CD4-positive, alpha-beta T cell treated with Interleukin-12 subunit alpha and Interleukin-12 subunit beta, for 1 hour (primary cell): ENCODE measurements around the gene PMS1.
"Not testable (repeated sequence)": the region's sequence is repeated elsewhere in the genome, so short reads cannot be mapped to it uniquely, and the experiment has no call there.

Source experiments
- DNase-seq: peaks from one replicate; pipeline ENCODE4 v3.0.0-alpha.2; 2020

PMS1 gene

DNA sequence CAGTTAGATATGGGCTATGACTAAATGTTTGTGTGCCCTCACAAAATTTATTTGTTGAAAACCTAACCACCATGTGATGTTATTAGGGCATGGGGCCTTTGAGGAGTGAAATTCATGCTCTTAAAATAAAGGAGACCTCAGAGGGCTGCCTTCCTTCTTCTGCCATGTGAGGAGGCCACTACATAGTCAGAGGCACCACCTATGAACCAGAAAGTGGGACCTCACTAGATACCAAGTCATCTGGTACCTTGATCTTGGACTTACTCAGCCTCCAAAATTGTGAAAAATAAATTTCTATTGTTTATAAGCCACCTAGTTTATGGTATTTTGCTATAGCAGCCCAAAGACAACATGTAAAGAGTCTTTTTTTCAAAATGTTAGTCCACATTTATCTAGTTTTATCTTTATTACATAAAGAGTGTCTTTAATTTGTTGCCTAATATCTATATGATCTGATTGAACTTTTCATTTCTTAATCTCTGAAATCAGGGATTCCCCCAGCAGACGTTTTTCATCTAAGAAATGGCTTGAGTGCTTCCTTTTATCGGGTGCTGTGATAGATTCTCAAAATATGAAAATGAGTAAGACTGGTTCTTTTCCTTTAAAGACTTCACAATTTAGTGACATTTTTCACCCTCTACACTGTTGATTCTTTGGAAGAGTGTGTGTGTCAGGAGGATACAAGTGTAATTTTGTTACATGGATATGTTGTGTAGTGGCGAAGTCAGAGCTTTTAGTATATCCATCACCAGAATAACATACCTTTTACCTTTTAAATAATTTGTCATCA is 34.2 kb downstream of the PMS1 start:
- DNase-seq, result no peak

DNA sequence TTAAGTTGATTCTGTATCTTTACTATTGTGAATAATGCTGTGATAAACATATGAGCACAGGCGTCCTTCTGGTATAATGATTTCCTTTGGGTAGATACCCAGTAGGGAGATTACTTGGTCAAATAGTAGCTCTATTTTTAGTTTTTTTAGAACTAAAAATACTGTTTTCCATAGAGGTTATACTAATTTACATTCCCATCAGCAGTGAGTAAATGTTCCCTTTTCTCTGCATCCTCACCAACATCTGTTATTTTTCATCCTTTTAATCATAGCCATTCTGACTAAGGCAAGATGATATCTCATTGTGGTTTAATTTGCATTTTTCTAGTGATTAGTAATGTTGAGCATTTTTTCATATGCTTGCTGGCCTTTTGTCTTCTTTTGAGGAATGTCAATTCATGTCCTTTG is 35.1 kb downstream of the PMS1 start:
- no peak for DNase-seq

DNA sequence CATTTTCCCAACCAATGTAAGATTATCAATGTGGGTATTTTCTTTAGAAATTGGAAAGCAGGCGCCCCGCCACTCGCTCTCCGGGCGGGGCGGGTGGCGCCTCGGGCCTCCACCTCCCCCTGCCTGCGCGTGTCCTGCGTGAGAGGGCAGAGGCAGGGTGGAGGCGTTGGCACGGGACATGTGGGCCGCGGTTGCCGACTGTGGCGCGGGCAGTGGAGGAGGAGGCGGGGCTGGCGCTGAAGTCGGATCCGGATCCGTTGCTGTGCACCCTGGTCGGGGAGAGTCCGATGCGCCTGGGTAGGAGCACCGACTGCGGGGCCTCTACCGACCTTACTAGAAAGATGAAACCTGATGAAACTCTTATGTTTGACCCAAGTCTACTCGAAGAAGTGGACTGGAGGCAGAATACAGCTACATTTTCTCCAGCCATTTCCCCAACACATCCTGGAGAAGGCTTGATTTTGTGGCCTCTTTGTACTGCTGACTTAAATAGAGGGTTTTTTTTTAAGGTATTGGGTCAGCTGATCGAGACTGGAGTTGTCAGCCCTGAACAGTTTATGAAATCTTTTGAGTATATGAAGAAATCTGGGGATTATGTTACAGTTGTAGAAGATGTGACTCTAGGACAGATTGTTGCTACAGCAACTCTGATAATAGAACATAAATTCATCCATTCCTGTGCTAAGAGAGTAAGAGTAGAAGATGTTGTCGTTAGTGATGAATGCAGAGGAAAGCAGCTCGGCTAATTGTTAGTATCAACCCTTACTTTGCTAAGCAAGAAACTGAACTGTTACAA is 37.9 kb downstream of the PMS1 start:
- no peak for DNase-seq

DNA sequence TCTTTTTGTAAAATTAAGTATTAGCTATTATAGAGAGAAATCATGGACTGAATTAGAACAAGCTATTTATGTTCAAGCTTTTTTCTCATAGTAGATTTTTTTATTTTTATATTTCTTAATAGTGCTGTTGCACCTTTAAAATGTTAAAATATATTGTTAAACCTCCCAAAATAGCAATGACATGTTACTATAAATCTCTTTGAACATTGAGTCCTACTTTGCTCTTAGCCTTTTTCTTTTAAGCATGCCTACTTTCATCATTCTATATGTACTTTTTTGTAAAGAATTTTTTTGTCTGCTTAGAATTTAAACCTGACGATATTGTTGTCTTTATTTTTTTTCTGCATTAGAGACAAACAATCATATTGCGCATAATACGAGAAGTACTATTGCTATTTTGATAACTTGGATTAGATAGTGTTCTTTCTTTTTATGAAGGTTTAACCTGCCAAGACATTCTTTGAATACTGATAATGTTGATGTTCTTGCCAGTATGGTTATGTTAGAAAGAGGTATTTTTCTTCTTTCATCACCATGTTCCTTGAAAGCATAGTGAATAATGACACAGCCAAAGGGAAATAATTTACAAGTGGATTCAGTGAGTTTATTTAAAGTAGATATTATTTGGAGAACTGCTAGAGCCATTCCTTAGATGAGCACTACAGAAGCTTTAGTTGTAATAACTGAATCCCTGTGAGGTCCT is 40.6 kb downstream of the PMS1 start:
- DNase-seq, result no peak

DNA sequence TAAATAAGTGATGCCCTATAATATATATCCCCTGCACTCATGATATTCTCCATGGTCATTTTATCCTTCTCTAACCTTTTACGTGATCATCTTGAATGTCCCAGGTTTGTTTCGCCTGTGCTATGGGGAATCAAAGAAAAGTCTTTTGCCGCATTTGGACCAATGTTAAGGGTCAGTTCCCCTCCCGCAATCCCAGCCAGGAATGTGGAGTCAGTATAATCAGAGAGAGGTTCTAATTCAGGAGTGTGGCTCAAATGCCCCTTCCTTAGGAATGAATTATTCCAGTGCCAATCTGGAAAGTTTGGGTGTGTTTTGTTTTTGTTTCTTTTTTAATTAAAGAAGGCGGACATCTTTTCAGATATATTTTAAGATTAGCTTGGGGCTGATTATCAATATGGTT is 41.8 kb downstream of the PMS1 start:
- DNase-seq, result no peak

DNA sequence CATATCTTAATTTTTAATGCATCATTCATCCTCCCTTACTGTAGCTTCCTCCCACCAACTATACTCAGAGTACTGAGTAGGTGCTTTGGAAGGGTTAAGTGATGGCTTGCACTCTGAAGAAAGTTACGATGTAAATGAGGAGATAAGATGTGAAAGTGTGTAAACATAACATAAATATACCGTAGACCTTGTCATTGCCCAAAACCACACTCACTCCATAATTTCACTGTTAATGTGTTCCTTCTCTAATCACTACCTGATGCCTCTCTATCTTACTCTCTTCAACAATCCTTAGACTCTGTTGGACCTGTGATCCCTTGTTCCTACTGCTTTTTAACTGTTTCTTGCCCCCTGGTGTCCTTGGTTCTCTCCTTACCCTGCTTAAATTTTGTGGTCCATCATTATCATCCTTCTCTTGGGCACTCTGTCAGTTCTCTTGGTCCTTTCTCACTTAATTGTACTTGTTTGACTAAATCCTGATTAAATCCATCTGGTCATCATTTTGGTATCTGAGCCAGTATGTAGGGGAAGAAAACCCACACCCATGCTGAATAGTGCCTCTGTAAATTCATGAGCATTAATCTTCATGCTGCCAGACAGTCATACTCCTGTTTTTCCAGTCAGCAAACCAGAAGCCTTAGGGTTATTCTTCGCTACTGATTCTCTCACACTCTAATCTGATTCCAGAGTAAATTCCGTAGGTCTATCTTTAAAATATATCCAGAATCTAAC is 45.0 kb downstream of the PMS1 start:
- no peak for DNase-seq

DNA sequence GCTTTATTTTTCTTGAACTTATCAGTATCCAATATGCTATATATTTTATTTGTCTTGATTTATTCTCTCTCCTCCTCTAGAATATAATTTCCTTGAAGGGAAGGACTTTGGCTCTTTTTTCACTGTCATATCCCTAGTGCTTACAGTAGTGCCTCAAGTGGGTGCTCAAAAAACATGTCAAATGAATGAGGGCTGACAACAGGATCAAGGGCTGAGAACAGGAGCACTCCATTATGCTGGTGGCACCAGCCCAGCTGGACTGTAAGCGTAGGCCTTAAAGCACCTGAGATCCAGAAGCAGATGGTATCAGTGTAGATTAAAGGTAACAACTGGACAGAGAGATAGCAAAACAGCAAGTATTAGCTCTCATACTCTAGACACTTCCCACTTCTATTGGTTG is 46.3 kb downstream of the PMS1 start:
- no peak for DNase-seq

DNA sequence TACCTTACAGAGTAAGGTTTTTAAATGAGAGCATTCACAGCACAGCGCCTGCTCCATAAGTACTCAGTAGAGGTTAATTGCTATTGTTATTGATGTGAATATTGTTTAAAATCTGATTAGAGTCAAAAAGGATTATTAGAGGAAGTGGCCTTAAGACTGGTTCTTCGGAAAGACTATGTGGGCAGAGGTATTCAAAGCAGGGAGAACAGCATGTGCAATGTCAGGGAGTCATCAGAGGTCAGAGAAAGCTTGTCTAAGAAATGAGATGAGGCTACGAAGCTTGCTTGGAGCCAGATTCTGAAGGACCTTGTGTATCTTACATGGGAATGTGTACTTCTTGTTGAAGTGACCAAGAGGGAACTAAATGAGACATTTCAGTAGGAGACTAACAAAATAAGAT is 49.8 kb downstream of the PMS1 start:
- DNase-seq, result no peak

DNA sequence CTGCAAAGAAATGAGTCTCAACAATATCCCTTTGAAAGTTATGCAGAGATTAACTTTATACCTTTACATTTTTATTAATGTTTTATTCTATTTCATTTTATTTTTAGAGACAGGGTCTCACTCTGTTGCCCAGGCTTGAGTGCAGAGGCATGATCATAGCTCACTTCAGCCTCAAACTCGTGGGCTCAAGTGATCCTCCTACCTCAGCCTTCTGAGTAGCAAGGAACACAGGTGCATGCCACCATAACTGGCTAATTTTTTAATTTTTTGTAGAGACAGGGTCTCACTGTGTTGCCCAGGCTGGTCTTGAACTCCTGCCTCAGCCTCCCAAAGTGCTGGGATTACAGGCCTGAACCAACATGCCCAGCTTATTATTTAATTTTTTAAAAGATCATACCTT is 50.4 kb downstream of the PMS1 start:
- DNase-seq, result not testable (repeated sequence)

DNA sequence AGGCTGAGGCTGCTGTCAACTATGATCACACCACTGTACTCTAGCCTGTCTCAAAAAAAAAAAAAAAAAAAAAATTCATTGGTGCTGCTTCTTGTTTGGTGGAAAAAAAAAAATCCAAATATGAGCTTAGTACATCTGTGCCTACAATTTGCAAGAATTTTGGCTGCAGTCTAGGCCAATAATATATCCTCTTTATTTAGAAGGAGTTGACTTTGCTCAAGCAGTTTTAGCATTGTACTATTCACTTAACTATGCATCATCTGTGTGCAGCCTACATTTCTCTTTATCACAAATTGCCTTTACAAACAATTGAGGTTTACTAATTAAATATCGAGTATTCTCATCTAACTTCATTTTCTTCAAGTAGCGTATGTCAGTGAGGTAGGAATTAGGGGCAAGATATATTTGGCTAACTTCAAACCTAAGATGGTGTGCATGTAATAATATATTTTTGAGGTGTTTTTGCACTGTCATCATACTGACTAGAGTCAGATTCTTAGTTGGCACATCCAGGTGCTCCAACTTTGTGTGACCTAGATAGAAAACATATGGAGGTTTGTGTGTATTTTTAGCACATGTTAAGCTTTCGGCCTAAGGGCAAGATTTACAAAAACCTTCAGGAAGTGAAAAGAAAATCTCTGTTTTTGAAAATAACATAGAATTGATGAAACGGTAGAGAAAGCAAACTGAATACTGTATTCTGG is 51.8 kb downstream of the PMS1 start:
- DNase-seq, result no peak

DNA sequence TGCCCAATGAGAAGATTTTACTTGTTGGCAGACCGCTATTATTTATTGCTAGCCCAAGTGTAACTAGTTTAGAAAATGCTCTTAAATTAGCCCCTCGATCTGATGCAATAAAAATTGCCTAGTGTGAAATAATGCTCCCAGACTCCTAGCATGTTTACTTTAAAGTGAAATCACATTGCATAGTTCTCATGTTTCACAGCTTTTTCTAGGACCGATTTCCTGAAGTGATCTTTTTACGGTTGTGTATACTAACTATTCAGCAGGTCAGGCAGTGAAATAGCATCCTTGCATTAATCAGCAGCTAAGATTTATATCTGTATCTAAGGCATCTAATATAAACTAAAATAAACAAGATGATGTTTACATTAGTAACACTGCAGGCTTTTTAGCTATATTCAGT is 52.4 kb downstream of the PMS1 start:
- no peak for DNase-seq

DNA sequence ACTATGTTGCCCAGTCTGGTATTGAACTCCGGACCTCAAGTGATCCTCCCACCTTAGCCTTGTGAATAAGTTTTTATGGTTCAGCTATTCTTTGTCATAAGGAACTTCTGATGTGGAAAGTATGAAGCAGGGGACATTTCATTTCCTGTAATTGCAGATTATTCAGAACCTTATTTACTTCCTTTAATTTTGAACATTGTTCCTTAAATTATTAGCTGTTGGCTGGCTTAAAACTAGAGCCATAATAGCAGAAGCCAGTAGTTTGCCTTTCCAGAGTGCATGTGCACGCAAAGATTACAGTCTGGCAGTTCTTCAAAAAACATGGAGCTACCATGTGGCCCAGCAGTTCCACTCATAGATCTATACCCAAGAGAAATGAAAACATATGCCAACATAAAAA is 53.1 kb downstream of the PMS1 start:
- no peak for DNase-seq

DNA sequence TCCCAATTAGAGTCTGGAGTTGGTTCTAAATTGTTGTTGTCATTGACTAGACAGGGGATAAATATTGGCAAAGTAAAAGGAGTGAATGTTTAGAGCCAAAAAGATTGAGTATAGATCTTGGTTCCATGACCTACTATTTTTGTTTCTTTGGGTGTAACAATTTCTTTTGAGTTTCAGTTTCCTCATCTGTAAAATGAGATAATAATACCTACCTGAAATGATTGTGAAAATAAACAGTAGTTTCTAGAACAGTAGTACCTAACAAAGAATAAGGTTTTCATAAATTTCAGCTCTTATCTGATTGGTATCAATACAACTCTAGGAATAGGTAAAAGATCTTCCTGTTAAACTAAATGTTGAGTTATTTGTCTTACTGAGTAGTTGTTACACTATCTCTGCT is 56.8 kb downstream of the PMS1 start:
- no peak for DNase-seq

DNA sequence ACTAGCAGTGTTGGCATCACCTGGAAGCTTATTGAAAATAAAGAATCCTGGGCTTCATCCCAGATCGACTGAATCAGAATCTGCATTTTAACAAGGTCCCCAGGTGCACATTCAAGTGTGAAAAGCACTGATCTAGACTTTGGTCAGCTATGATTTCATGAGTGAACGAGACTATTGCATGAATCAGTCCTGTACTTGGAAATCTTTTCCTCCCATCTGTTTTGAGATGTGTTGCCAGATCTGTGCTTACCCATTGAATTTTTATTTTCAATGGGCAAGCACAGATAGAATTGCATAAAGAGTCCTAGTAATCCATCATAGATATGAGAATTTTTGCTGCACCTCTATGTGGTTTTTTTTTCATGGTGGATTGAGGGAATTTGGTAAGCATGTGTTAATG is 64.0 kb downstream of the PMS1 start:
- DNase-seq, result no peak

DNA sequence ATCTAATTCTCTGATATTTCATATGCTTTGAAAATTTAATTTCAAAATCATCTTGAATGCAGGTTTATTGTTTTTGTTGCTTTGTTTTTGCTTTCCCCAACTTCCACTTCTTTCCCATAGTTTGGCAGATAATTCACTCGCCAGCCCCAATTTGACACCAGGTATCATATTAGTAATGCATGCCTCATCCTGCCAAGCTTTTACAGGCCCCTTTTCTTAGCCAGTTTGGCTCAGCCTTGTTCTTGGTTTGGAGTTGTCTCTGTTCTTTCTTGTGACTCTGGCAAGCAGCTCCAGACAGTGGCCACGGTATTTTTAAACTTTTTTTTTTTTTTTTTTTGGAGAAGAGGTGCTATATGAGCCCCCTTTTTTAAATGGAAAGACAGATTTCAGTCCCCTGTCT is 65.3 kb downstream of the PMS1 start:
- DNase-seq, result no peak

DNA sequence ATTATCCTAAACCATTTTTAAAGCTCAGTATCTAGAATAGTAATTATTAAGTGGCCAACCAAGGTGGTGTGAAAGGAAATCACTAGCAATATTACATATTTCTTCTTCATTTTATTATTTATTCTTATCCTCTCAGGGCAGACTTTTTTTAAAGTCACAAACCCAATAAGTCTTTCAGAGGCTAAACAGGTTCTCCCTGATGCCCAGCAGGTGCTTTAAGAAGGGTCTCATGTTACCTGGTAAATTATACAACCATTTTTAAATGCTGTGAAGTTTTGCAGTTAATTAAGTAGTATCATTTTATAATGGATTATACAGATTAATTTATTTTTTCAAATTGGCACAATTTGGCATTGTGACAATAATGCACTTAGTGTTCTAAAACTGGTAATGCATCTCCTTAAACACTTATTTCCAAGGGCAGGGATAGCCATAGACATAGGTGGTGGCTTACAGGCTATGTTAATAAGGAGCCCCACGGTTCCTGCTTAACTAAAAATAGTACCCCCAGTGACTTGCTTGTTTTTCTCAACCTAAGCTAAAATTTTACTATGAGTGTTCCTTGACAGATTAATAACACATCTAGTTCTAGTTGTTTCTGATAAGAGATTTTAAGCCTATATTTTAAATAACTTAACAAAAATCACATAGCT is 67.0 kb downstream of the PMS1 start:
- no peak for DNase-seq

DNA sequence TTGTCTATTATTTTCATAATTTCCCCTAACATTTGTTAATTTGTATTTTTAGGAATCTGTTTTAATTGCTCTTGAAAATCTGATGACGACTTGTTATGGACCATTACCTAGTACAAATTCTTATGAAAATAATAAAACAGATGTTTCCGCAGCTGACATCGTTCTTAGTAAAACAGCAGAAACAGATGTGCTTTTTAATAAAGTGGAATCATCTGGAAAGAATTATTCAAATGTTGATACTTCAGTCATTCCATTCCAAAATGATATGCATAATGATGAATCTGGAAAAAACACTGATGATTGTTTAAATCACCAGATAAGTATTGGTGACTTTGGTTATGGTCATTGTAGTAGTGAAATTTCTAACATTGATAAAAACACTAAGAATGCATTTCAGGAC is 69.9 kb downstream of the PMS1 start:
- DNase-seq, result no peak

DNA sequence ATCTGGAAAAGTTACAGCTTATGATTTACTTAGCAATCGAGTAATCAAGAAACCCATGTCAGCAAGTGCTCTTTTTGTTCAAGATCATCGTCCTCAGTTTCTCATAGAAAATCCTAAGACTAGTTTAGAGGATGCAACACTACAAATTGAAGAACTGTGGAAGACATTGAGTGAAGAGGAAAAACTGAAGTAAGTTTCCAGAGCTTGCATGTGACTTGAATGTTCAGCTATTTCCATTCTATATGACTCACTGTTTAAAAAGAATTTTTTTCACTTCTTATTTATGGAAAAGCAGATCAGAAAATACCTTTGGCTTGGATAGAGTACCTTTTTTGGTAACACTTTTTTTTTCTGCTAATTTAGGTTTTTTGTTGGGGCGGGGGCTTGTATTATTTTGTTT is 70.7 kb downstream of the PMS1 start:
- DNase-seq, result no peak

DNA sequence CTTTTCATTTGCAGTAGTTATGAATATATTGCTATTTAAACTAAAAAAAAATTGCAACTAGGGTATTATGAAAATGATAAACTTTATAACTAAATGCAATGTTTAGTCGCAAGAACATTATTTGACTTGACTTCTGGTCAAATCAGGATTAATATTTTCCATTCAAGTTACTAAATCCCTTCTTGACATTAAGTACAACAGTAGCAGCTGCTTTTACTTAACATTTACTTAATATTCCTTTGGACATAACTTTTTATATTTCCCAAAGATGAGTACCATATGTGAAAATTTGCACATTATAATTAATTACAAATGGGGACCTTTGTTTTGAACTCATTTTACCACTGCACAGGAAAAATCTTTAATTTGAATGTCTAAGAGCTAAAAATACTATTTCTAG is 74.0 kb downstream of the PMS1 start:
- DNase-seq, result no peak

DNA sequence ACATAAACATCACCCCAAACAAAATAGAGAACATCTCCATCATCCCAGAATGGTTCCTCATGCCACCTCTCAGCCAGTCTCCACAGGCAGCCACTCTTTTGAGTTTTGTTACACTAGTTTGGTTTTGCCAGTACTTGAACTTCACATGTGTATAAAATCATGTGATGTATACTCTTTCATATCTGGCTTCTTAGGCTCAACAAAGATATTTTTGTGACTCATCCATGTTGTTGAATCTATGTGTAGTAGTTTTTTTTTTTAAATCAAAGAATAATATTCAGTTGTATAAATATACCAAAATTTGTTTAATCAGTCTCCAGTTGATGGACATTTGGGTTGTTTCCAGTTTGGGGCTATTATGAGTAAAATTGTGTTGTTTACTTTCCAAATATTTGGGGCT is 75.9 kb downstream of the PMS1 start:
- no peak for DNase-seq

DNA sequence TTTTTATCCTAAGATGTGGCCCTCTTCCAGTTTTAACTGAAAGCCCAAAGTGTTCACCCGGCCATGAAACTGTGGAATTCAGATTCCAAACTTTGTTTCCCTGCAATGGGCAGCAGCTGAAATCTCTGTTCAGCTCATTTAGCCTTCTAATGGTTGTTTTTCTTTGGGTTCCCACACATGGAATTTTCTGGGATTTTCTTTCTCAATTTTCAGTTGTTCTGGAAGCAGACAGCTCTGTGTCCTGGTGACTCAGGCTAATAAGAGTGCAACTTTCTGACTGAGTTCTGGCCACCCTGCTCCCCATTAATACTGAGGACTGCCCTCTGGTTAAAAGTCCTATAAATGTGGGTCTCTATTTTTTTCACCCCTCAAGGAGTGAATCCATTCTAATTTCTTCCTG is 78.5 kb downstream of the PMS1 start:
- DNase-seq, result no peak

DNA sequence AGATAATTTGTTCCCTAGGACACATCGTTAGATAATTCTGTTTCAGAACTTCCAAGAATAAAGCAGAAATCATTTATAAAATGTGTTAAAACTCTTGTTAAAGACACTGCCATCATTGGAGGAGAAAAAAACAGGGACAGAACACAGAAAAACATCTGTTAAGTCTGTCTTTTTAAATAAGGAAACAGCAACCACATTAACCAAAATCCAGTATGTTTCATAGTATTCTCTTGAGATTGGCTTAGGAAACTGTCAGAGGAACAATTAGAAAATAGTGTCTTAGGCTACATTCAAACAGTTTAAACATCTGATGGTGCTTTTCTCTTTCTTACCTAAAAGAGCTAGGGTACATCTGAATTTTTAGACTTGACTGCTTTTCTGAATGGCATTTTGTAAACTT is 81.6 kb downstream of the PMS1 start:
- DNase-seq, result no peak
